Measurements from ENCODE around the gene PKHD1.

DNA sequence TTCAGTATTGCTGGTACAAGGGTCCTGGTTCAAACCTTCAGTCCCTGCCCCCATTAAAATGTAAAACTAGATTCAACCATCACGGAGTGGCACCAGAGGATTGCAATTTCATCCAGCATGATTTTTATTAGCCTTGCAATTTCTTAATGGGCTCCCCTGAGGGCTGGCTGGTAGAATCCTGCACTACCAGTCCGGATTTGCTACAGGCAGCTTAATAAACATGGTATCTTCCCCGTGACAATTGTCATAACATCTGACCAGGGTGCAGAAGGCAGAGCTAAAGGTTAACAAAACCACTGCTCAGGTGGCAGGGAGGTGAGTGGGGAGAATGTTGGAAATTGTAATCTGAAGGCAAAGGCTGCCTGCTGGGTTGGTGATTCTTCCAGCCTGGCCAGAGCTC is 94.5 kb downstream of the PKHD1 start:
- TF ChIP-seq EZH2 (IDR thresholded peaks at IDR 0.05; ENCODE audit: borderline replicate concordance): no peak
- no peak for TF ChIP-seq EZH2phosphoT487 (IDR thresholded peaks at IDR 0.05; ENCODE audit: low read depth, severe bottlenecking, unreplicated experiment)
- no peak for TF ChIP-seq CTCF (IDR thresholded peaks at IDR 0.05; ENCODE audit: poor library complexity)

All from hepatocyte (in vitro differentiated cells).